Gastroesophageal sphincter (tissue), 4 donors: ENCODE results near the gene TRIM72. TPM values are rescaled to one million over a fixed set of nuclear protein-coding genes. Genes with fewer than 3 reads are reported as not detected.
A peak's percentile ranks its signal among the peaks of the same experiment; 100 is the strongest.

Experiments
- ATAC-seq: fragments of 150-250 bp; one replicate; pipeline ENCODE4 v1.9.1; 2016; ENCODE audit warnings: mild to moderate bottlenecking, moderate library complexity
- H3K27ac ChIP-seq, 4 donors: fragments of 200-600 bp; sonication (generic) in 3 of 4; 1 replicate in 3 of 4; 2 replicates in 1 of 4; pipeline ENCODE4 v1.5.1; 2016 to 2019
- H3K27me3 ChIP-seq: fragments of 200-600 bp; sonication (generic); one replicate; pipeline ENCODE4 v1.5.1; 2019
- H3K36me3 ChIP-seq, 2 donors: fragments of 200-600 bp; sonication (generic); one replicate each; pipeline ENCODE4 v1.5.1; 2019; ENCODE audit warnings: control low read depth in 1 of 2
- H3K4me1 ChIP-seq, 3 donors: fragments of 200-600 bp; sonication (generic); 1 replicate in 2 of 3; 2 replicates in 1 of 3; pipeline ENCODE4 v1.5.1; 2016 to 2019; ENCODE audit warnings: control low read depth in 2 of 3
- H3K4me3 ChIP-seq, 2 donors: fragments of 200-600 bp; sonication (generic); one replicate each; pipeline ENCODE4 v1.5.1; 2019; ENCODE audit warnings: mild to moderate bottlenecking in 1 of 2, moderate library complexity in 1 of 2
- H3K9me3 ChIP-seq, 3 donors: fragments of 200-600 bp; sonication (generic); one replicate each; pipeline ENCODE4 v1.5.1; 2017 to 2019; ENCODE audit warnings: control low read depth in 2 of 3
- CTCF ChIP-seq, 4 experiments: fragments of 200-600 bp in 2 of 4; fragments of 450-650 bp in 2 of 4; sonication (generic) in 1 of 4; IDR thresholded peaks; one replicate each; pipeline ENCODE4 v1.5.1; 2017 to 2019; ENCODE audit warnings: antibody characterized with exemption in 4 of 4, mild to moderate bottlenecking in 2 of 4, moderate library complexity in 2 of 4
- EP300 ChIP-seq: sonication (generic); formaldehyde crosslinking; IDR thresholded peaks from one replicate; pipeline ENCODE4 v1.6.1; 2017; ENCODE audit warnings: antibody characterized with exemption, mild to moderate bottlenecking
- POLR2A ChIP-seq, 2 donors: fragments of 450-650 bp; IDR thresholded peaks; one replicate each; pipeline ENCODE4 v1.6.1; 2017; ENCODE audit warnings: antibody characterized with exemption in 2 of 2, mild to moderate bottlenecking in 2 of 2, moderate library complexity in 1 of 2
- POLR2AphosphoS5 ChIP-seq: sonication (generic); formaldehyde crosslinking; IDR thresholded peaks from one replicate; pipeline ENCODE4 v1.6.1; 2017; ENCODE audit warnings: antibody characterized with exemption
- WGBS, 2 donors: methylation state at CpG; one replicate each; pipeline ENCODE4 v1.1.5; 2018; ENCODE audit warnings: low coverage in 1 of 2; 5-methylcytosine and 5-hydroxymethylcytosine counted together
- total RNA-seq, 4 donors: library from RNA; depleted of rRNA; stranded (reverse); fragments of >200 nt; gene quantifications; one replicate each; pipeline ENCODE4 v1.1.0, GENCODE V29; 2016

TRIM72 gene
- total RNA-seq, 4 donors from 2014 or later, result under 0.01 to 0.08 TPM; not detected in 2

- Histone ChIP-seq H3K4me1 (peaks cover 0 to 34% (median 11%) of the 10 kb centered on the region in 3 donors), H3K9me3 (no peaks in the 10 kb centered on the region), H3K27me3 (peaks cover 14% of the 10 kb centered on the region), H3K4me3 (peak overlapping the region in 1 of 2 donors; percentile 63), H3K27ac (peak overlapping the region in 2 of 4 donors; percentile 56 to 77), H3K36me3 (peaks cover 0 to 46% of the 10 kb centered on the region in 2 donors)
- 23 to 48% methylated on average over 3 to 7 of the region's 8 CpGs for WGBS, 2 donors
- no peak for ATAC-seq
- TF ChIP-seq CTCF (IDR thresholded peaks at IDR 0.05) (no peak), POLR2A (IDR thresholded peaks at IDR 0.05) (no peak), EP300 (no peak), POLR2AphosphoS5 (no peak)
These were observed 12.9 kb upstream of the TRIM72 start for GRCh38 chr16:31200821-31201568.

- peaks cover 0 to 38% of the 10 kb centered on the region in 2 donors for H3K36me3 ChIP-seq
- peak; percentile 16 for ATAC-seq
- peaks cover 0 to 34% (median 11%) of the 10 kb centered on the region in 3 donors for H3K4me1 ChIP-seq
- peaks cover 18% of the 10 kb centered on the region for H3K27me3 ChIP-seq
- peak overlapping the region in 3 of 4 donors; percentile 38 to 77 (median 56) for H3K27ac ChIP-seq
- H3K4me3 ChIP-seq, result peak overlapping the region; percentile 53 to 63
- TF ChIP-seq POLR2A (IDR thresholded peaks at IDR 0.05), result no peak
- no peak for TF ChIP-seq EP300
- TF ChIP-seq CTCF (IDR thresholded peaks at IDR 0.05), result no peak
- no peak for TF ChIP-seq POLR2AphosphoS5
- no CpG with 5 or more reads among the region's 35 CpGs for WGBS, 2 donors
- no peaks in the 10 kb centered on the region for H3K9me3 ChIP-seq
These were observed 12.1 kb upstream of the TRIM72 start for GRCh38 chr16:31201582-31202413.

- Histone ChIP-seq H3K4me1 (peaks cover 0 to 34% (median 11%) of the 10 kb centered on the region in 3 donors), H3K36me3 (peaks cover 0 to 29% of the 10 kb centered on the region in 2 donors), H3K27ac (peak within 1 kb of the TSS in 3 of 4 donors; percentile 38 to 77 (median 56)), H3K9me3 (no peaks in the 10 kb centered on the region), H3K27me3 (peaks cover 27% of the 10 kb centered on the region), H3K4me3 (peak within 1 kb of the TSS; percentile 53 to 63)
- ATAC-seq, result peak; percentile 73
- WGBS, 2 donors, result 37% methylated on average over 11 of the region's 69 CpGs; no CpG with 5 or more reads in 1 of the 2 donors
- TF ChIP-seq POLR2A (IDR thresholded peaks at IDR 0.05) (peak; percentile 28 to 31), EP300 (no peak), CTCF (IDR thresholded peaks at IDR 0.05) (no peak), POLR2AphosphoS5 (no peak)
These were observed 11.2 kb upstream of the TRIM72 start, which contains the start of gene PYCARD for GRCh38 chr16:31202414-31203375. Gene PYCARD, minus strand, starts transcription at chr16:31202760. Its CDS starts 70 bp downstream, at chr16:31202690.

- no peak for ATAC-seq
- Histone ChIP-seq H3K4me3 (no peak overlapping the region), H3K4me1 (peaks cover 0 to 34% (median 11%) of the 10 kb centered on the region in 3 donors), H3K27me3 (peaks cover 51% of the 10 kb centered on the region), H3K9me3 (no peaks in the 10 kb centered on the region), H3K36me3 (peaks cover 0 to 7% of the 10 kb centered on the region in 2 donors), H3K27ac (no peak overlapping the region)
- WGBS, 2 donors, result 86 to 89% methylated on average over 4 to 8 of the region's 9 CpGs
- no peak for TF ChIP-seq POLR2AphosphoS5
These were observed 8.8 kb upstream of the TRIM72 start for GRCh38 chr16:31204871-31205666.
